ENCODE results near the gene TLL2.

Gene TLL2

GRCh38 chr10:96491303-96491702, 22.4 kb downstream of the TLL2 start:
- Histone ChIP-seq H3K9me3 (ENCODE audit: control insufficient read depth, insufficient read depth, low read length) (no peaks in the 10 kb centered on the region), H3K4me3 (ENCODE audit: low read depth, low read length) (no peak overlapping the region), H3K36me3 (ENCODE audit: control insufficient read depth, insufficient read depth, low read length) (no peaks in the 10 kb centered on the region), H3K4me1 (ENCODE audit: control insufficient read depth, insufficient read depth, low read length) (no peaks in the 10 kb centered on the region), H3K9ac (ENCODE audit: low read depth, low read length) (no peak overlapping the region), H3K27me3 (ENCODE audit: control insufficient read depth, insufficient read depth, low read length) (no peaks in the 10 kb centered on the region)

GRCh38 chr10:96488161-96488935, 25.4 kb downstream of the TLL2 start:
- H3K4me1 ChIP-seq (ENCODE audit: control insufficient read depth, insufficient read depth, low read length) = no peaks in the 10 kb centered on the region
- H3K36me3 ChIP-seq (ENCODE audit: control insufficient read depth, insufficient read depth, low read length) = no peaks in the 10 kb centered on the region
- H3K4me3 ChIP-seq (ENCODE audit: low read depth, low read length) = no peak overlapping the region
- no peaks in the 10 kb centered on the region for H3K9me3 ChIP-seq (ENCODE audit: control insufficient read depth, insufficient read depth, low read length)
- H3K27me3 ChIP-seq (ENCODE audit: control insufficient read depth, insufficient read depth, low read length) = no peaks in the 10 kb centered on the region
- H3K9ac ChIP-seq (ENCODE audit: low read depth, low read length) = no peak overlapping the region

- no peaks in the 10 kb centered on the region for H3K36me3 ChIP-seq (ENCODE audit: control insufficient read depth, insufficient read depth, low read length)
- no peaks in the 10 kb centered on the region for H3K27me3 ChIP-seq (ENCODE audit: control insufficient read depth, insufficient read depth, low read length)
- no peaks in the 10 kb centered on the region for H3K4me1 ChIP-seq (ENCODE audit: control insufficient read depth, insufficient read depth, low read length)
- H3K9ac ChIP-seq (ENCODE audit: low read depth, low read length) = no peak overlapping the region
- H3K9me3 ChIP-seq (ENCODE audit: control insufficient read depth, insufficient read depth, low read length) = no peaks in the 10 kb centered on the region
- H3K4me3 ChIP-seq (ENCODE audit: low read depth, low read length) = no peak overlapping the region
Observed at GRCh38 chr10:96482815-96483588, 30.7 kb downstream of the TLL2 start.

- H3K4me3 ChIP-seq (ENCODE audit: low read depth, low read length) = no peak overlapping the region
- no peaks in the 10 kb centered on the region for H3K9me3 ChIP-seq (ENCODE audit: control insufficient read depth, insufficient read depth, low read length)
- no peak overlapping the region for H3K9ac ChIP-seq (ENCODE audit: low read depth, low read length)
- H3K4me1 ChIP-seq (ENCODE audit: control insufficient read depth, insufficient read depth, low read length) = no peaks in the 10 kb centered on the region
- no peaks in the 10 kb centered on the region for H3K27me3 ChIP-seq (ENCODE audit: control insufficient read depth, insufficient read depth, low read length)
- no peaks in the 10 kb centered on the region for H3K36me3 ChIP-seq (ENCODE audit: control insufficient read depth, insufficient read depth, low read length)
Observed at GRCh38 chr10:96478355-96478754, 35.4 kb downstream of the TLL2 start.

- Histone ChIP-seq H3K9ac (ENCODE audit: low read depth, low read length) (no peak overlapping the region), H3K27me3 (ENCODE audit: control insufficient read depth, insufficient read depth, low read length) (no peaks in the 10 kb centered on the region), H3K36me3 (ENCODE audit: control insufficient read depth, insufficient read depth, low read length) (no peaks in the 10 kb centered on the region), H3K9me3 (ENCODE audit: control insufficient read depth, insufficient read depth, low read length) (no peaks in the 10 kb centered on the region), H3K4me1 (ENCODE audit: control insufficient read depth, insufficient read depth, low read length) (no peaks in the 10 kb centered on the region), H3K4me3 (ENCODE audit: low read depth, low read length) (no peak overlapping the region)
Observed at GRCh38 chr10:96473866-96474265, 39.9 kb downstream of the TLL2 start.

GRCh38 chr10:96470116-96470743, 43.5 kb downstream of the TLL2 start:
- Histone ChIP-seq H3K27me3 (ENCODE audit: control insufficient read depth, insufficient read depth, low read length) (no peaks in the 10 kb centered on the region), H3K4me1 (ENCODE audit: control insufficient read depth, insufficient read depth, low read length) (no peaks in the 10 kb centered on the region), H3K9ac (ENCODE audit: low read depth, low read length) (no peak overlapping the region), H3K9me3 (ENCODE audit: control insufficient read depth, insufficient read depth, low read length) (no peaks in the 10 kb centered on the region), H3K4me3 (ENCODE audit: low read depth, low read length) (no peak overlapping the region), H3K36me3 (ENCODE audit: control insufficient read depth, insufficient read depth, low read length) (no peaks in the 10 kb centered on the region)

- Histone ChIP-seq H3K9me3 (ENCODE audit: control insufficient read depth, insufficient read depth, low read length) (no peaks in the 10 kb centered on the region), H3K9ac (ENCODE audit: low read depth, low read length) (no peak overlapping the region), H3K27me3 (ENCODE audit: control insufficient read depth, insufficient read depth, low read length) (no peaks in the 10 kb centered on the region), H3K4me3 (ENCODE audit: low read depth, low read length) (no peak overlapping the region), H3K36me3 (ENCODE audit: control insufficient read depth, insufficient read depth, low read length) (no peaks in the 10 kb centered on the region), H3K4me1 (ENCODE audit: control insufficient read depth, insufficient read depth, low read length) (no peaks in the 10 kb centered on the region)
Observed at GRCh38 chr10:96468845-96469244, 44.9 kb downstream of the TLL2 start.

GRCh38 chr10:96465599-96465998, 48.1 kb downstream of the TLL2 start:
- no peaks in the 10 kb centered on the region for H3K4me1 ChIP-seq (ENCODE audit: control insufficient read depth, insufficient read depth, low read length)
- H3K9me3 ChIP-seq (ENCODE audit: control insufficient read depth, insufficient read depth, low read length) = peaks cover 3% of the 10 kb centered on the region
- no peaks in the 10 kb centered on the region for H3K27me3 ChIP-seq (ENCODE audit: control insufficient read depth, insufficient read depth, low read length)
- H3K4me3 ChIP-seq (ENCODE audit: low read depth, low read length) = no peak overlapping the region
- H3K9ac ChIP-seq (ENCODE audit: low read depth, low read length) = no peak overlapping the region
- no peaks in the 10 kb centered on the region for H3K36me3 ChIP-seq (ENCODE audit: control insufficient read depth, insufficient read depth, low read length)

GRCh38 chr10:96463562-96463961, 50.2 kb downstream of the TLL2 start:
- Histone ChIP-seq H3K36me3 (ENCODE audit: control insufficient read depth, insufficient read depth, low read length) (no peaks in the 10 kb centered on the region), H3K4me1 (ENCODE audit: control insufficient read depth, insufficient read depth, low read length) (no peaks in the 10 kb centered on the region), H3K9ac (ENCODE audit: low read depth, low read length) (no peak overlapping the region), H3K9me3 (ENCODE audit: control insufficient read depth, insufficient read depth, low read length) (peaks cover 5% of the 10 kb centered on the region), H3K4me3 (ENCODE audit: low read depth, low read length) (no peak overlapping the region), H3K27me3 (ENCODE audit: control insufficient read depth, insufficient read depth, low read length) (no peaks in the 10 kb centered on the region)

GRCh38 chr10:96462606-96463151, 51.0 kb downstream of the TLL2 start:
- H3K27me3 ChIP-seq (ENCODE audit: control insufficient read depth, insufficient read depth, low read length) = no peaks in the 10 kb centered on the region
- H3K9ac ChIP-seq (ENCODE audit: low read depth, low read length) = no peak overlapping the region

GRCh38 chr10:96460316-96460715, 53.4 kb downstream of the TLL2 start:
- Histone ChIP-seq H3K4me3 (ENCODE audit: low read depth, low read length) (no peak overlapping the region), H3K36me3 (ENCODE audit: control insufficient read depth, insufficient read depth, low read length) (no peaks in the 10 kb centered on the region), H3K9me3 (ENCODE audit: control insufficient read depth, insufficient read depth, low read length) (peaks cover 5% of the 10 kb centered on the region), H3K9ac (ENCODE audit: low read depth, low read length) (no peak overlapping the region), H3K27me3 (ENCODE audit: control insufficient read depth, insufficient read depth, low read length) (no peaks in the 10 kb centered on the region), H3K4me1 (ENCODE audit: control insufficient read depth, insufficient read depth, low read length) (no peaks in the 10 kb centered on the region)

More at GRCh38 chr10:96462606-96463151, 51.0 kb downstream of the TLL2 start:
- Histone ChIP-seq H3K4me3 (ENCODE audit: low read depth, low read length) (no peak overlapping the region), H3K9me3 (ENCODE audit: control insufficient read depth, insufficient read depth, low read length) (peaks cover 5% of the 10 kb centered on the region), H3K36me3 (ENCODE audit: control insufficient read depth, insufficient read depth, low read length) (no peaks in the 10 kb centered on the region), H3K4me1 (ENCODE audit: control insufficient read depth, insufficient read depth, low read length) (no peaks in the 10 kb centered on the region)

Data from iPS-15b (cell line).